ENCODE data around the gene HCK.

The HCK gene

GRCh38 chr20:32059189-32059588 lies 7.1 kb downstream of the HCK start:
- Histone ChIP-seq H2AFZ (ENCODE audit: low read depth, low read length, severe bottlenecking) (no peak overlapping the region), H3K9me3 (ENCODE audit: insufficient read depth, low read length) (no peaks in the 10 kb centered on the region), H3K36me3 (ENCODE audit: low read length) (peaks cover 9% of the 10 kb centered on the region; the same call in 1 of the 2 replicates), H3K9ac (ENCODE audit: low read length) (0 out of 2 replicates have a peak overlapping the region, but pooled peaks have one; percentile 28), H3K79me2 (ENCODE audit: insufficient read depth, low read length) (peaks cover 49% of the 10 kb centered on the region), H3K9me2 (replicated peaks; ENCODE audit: insufficient read depth, low read length) (no peaks in the 10 kb centered on the region), H3K4me3 (ENCODE audit: insufficient read depth, low read length, poor library complexity, severe bottlenecking) (no peak overlapping the region), H3K4me2 (ENCODE audit: low read depth, low read length, poor library complexity, severe bottlenecking) (no peak overlapping the region), H3K27ac (ENCODE audit: low read depth, low read length) (peak overlapping the region; percentile 39), H3K27me3 (ENCODE audit: low read length) (no peaks in the 10 kb centered on the region), H4K20me1 (ENCODE audit: low read depth, low read length) (no peaks in the 10 kb centered on the region), H3F3A (ENCODE audit: insufficient read depth) (peaks cover 27% of the 10 kb centered on the region)
- TF ChIP-seq CTCF (IDR thresholded peaks at IDR 0.05; ENCODE audit: insufficient read depth, low read length, poor library complexity, severe bottlenecking) (no peak), EZH2phosphoT487 (conservative IDR thresholded peaks at IDR 0.05; ENCODE audit: low read length) (no peak)

- Histone ChIP-seq H2AFZ (ENCODE audit: low read depth, low read length, severe bottlenecking) (no peak overlapping the region), H3K79me2 (ENCODE audit: insufficient read depth, low read length) (peaks cover 28% of the 10 kb centered on the region), H3K4me3 (ENCODE audit: insufficient read depth, low read length, poor library complexity, severe bottlenecking) (no peak overlapping the region), H3K27ac (ENCODE audit: low read depth, low read length) (peak overlapping the region; percentile 59), H3K36me3 (ENCODE audit: low read length) (0 out of 2 replicates have a peak, but pooled peaks cover 3% of the 10 kb centered on the region), H3K9ac (ENCODE audit: low read length) (peak overlapping the region; percentile 30; the same call in 1 of the 2 replicates), H3K9me2 (replicated peaks; ENCODE audit: insufficient read depth, low read length) (no peaks in the 10 kb centered on the region), H4K20me1 (ENCODE audit: low read depth, low read length) (no peaks in the 10 kb centered on the region), H3K9me3 (ENCODE audit: insufficient read depth, low read length) (no peaks in the 10 kb centered on the region), H3K27me3 (ENCODE audit: low read length) (no peaks in the 10 kb centered on the region), H3F3A (ENCODE audit: insufficient read depth) (peaks cover 37% of the 10 kb centered on the region), H3K4me2 (ENCODE audit: low read depth, low read length, poor library complexity, severe bottlenecking) (peak overlapping the region; percentile 27)
- TF ChIP-seq CTCF (IDR thresholded peaks at IDR 0.05; ENCODE audit: insufficient read depth, low read length, poor library complexity, severe bottlenecking), result no peak
- no peak for TF ChIP-seq EZH2phosphoT487 (conservative IDR thresholded peaks at IDR 0.05; ENCODE audit: low read length)
Measured at GRCh38 chr20:32062776-32063170, 10.7 kb downstream of the HCK start.

DNA sequence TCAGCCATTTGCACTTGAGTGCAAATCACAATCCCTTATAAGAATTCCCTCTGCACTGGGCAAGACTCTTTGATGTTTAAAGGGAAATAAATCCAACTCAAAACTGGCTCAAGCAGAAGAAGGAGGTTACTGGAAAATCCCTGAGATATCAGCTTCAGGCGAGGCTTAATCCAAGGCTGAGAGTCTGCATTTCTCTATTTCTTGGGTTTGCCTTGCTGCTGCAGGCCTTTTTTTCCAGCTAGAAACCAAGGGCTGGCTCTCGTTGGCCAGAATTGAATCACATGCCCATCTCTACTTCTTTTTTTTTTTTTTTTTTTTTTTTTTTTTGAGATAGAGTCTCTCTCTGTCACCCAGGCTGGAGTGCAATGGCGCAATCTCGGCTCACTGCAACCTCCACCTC lies 11.7 kb downstream of the HCK start:
- no peaks in the 10 kb centered on the region for H3K9me2 ChIP-seq (replicated peaks; ENCODE audit: insufficient read depth, low read length)
- H3F3A ChIP-seq (ENCODE audit: insufficient read depth), result peaks cover 41% of the 10 kb centered on the region
- no peaks in the 10 kb centered on the region for H4K20me1 ChIP-seq (ENCODE audit: low read depth, low read length)
- no peak for TF ChIP-seq EZH2phosphoT487 (conservative IDR thresholded peaks at IDR 0.05; ENCODE audit: low read length)
- TF ChIP-seq CTCF (IDR thresholded peaks at IDR 0.05; ENCODE audit: insufficient read depth, low read length, poor library complexity, severe bottlenecking), result no peak
- 0 out of 2 replicates have a peak, but pooled peaks cover 3% of the 10 kb centered on the region for H3K36me3 ChIP-seq (ENCODE audit: low read length)
- H3K27ac ChIP-seq (ENCODE audit: low read depth, low read length), result peak overlapping the region; percentile 59
- H3K9me3 ChIP-seq (ENCODE audit: insufficient read depth, low read length), result no peaks in the 10 kb centered on the region
- no peak overlapping the region for H3K4me3 ChIP-seq (ENCODE audit: insufficient read depth, low read length, poor library complexity, severe bottlenecking)
- peaks cover 27% of the 10 kb centered on the region for H3K79me2 ChIP-seq (ENCODE audit: insufficient read depth, low read length)
- no peak overlapping the region for H3K4me2 ChIP-seq (ENCODE audit: low read depth, low read length, poor library complexity, severe bottlenecking)
- H3K27me3 ChIP-seq (ENCODE audit: low read length), result no peaks in the 10 kb centered on the region
- H3K9ac ChIP-seq (ENCODE audit: low read length), result no peak overlapping the region
- H2AFZ ChIP-seq (ENCODE audit: low read depth, low read length, severe bottlenecking), result no peak overlapping the region
